NCI-H128 (cell line): ENCODE data around the gene AMFR.

ENCODE experiments used
- DNase-seq: peaks from one replicate; lab custom pipeline; 2025; ENCODE audit not compliant: unreplicated experiment; lab: John Stamatoyannopoulos, UW

The AMFR gene

GRCh38 chr16:56336071-56336688 is 89.2 kb downstream of the AMFR start:
- no peak for DNase-seq

DNA sequence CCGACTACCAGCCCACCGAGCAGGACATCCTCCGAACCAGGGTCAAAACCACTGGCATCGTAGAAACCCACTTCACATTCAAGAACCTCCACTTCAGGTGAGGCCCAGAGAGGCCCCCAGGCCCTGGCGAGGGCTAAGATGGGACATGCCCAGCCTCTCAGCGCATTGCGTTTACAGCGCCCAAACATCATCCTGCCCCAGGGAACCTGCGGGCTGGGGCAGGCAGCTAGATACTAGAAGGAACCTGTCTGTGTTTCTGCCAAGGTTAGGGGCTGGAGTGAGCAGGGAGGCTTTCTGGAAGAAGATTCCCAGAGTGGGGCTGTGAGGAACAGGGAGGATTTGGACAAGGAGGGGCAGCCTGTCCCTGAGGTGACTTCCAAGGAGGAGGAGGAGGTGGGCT is 90.6 kb downstream of the AMFR start:
- DNase-seq, result no peak

GRCh38 chr16:56332464-56333079 is 92.8 kb downstream of the AMFR start:
- DNase-seq, result no peak

DNA sequence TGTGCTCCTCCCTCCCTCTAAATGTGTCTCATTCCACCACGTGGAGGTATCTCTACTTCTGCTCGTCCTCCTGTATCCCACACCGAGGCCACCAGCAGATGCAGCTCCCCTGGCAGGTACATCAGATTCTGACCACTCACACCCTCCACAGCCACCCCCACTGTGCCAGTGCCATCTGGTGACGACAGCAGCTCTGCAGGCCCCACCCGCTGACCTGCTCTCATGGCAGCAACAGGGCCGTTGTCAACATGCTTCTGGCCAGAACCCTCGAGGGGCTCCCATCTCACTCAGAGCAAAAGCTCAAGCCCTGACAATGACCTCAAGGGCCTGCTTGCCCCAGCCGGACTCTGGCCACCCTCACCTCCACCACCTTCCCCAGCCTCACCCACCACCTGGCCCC is 93.4 kb downstream of the AMFR start:
- no peak for DNase-seq

- DNase-seq, result no peak
Measured at GRCh38 chr16:56331399-56331798, 93.9 kb downstream of the AMFR start.

- DNase-seq, result no peak
Measured at GRCh38 chr16:56330476-56330875, 94.9 kb downstream of the AMFR start.

GRCh38 chr16:56329887-56330286 is 95.5 kb downstream of the AMFR start:
- no peak for DNase-seq

DNA sequence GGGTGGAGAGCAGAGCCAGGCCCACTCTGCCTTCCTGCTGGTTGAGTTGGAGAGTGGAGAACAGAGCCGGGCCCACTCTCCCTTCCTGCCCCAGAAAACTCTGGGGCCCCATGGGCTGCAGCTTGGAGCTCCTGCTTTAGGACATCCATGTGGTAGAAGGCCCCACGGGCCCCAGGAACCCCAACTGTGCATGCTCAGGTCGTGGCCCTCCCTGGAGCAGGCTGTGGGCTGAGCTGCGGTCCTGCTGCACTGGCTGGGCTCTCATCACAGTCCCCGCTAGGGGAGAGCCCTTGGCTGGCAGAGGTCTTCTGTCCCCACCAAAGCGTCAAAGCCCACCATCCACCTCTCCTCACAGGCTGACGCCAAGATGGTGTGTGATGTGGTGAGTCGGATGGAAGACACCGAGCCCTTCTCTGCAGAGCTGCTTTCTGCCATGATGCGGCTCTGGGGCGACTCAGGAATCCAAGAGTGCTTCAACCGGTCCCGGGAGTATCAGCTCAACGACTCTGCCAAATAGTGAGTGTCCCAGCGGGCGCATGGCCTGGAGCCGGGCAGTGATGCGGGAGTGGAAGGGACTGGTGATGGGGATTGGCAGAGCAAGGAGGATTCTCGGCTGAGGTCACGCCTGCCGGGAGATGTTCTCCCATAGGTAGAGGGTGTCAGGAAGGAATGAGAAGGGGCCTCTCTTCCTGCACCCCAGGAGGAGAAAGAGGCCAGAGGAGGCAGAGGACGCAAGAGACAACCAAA is 96.9 kb downstream of the AMFR start:
- no peak for DNase-seq

- DNase-seq, result no peak
Measured at GRCh38 chr16:56327929-56328258, 97.5 kb downstream of the AMFR start.

- DNase-seq, result no peak
Measured at GRCh38 chr16:56327071-56327928, 98.0 kb downstream of the AMFR start.

- DNase-seq, result no peak
Measured at GRCh38 chr16:56325956-56326355, 99.4 kb downstream of the AMFR start.

- no peak for DNase-seq
Measured at GRCh38 chr16:56324406-56324805, 100.9 kb downstream of the AMFR start.

DNA sequence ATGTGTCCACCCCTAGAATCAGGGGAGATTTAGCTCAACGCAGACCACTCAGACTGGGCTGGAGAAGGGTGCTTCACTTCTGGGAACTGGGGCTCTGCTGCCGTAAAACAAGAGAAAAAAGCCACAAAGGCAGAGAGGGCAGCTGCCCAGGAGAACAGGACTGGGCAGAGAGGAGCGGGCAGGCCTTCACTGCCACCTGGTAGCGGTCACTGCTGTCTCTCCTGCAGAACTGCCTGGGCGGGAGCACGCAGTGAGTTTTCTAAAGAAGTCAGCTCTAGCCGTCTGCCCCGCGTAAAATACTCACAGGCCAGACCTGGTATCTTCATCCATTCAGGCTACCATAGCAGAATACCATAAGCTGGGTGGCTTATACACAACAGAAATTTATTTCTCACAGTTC is 103.8 kb downstream of the AMFR start:
- no peak for DNase-seq

- no peak for DNase-seq
Measured at GRCh38 chr16:56320811-56321558, 104.4 kb downstream of the AMFR start.

- no peak for DNase-seq
Measured at GRCh38 chr16:56320056-56320455, 105.3 kb downstream of the AMFR start.

- DNase-seq, result no peak
Measured at GRCh38 chr16:56319376-56319775, 106.0 kb downstream of the AMFR start.

DNA sequence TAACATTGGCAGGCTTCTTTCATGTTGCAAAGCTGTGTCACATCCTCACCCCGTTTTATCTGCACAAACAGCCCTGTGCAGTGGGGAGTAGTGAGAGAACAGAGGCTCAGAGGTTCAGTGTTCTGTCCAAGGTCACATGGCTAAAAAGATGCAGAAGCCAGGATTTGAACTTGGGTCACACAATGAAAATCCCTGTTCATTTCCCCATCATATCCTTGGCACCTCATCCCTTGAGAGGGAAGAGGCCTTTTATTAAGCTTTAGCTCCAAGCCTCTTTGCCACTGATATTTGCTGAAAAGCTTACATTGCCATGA is 106.6 kb downstream of the AMFR start:
- DNase-seq, result no peak

GRCh38 chr16:56317998-56318826 is 107.1 kb downstream of the AMFR start:
- peak; percentile 40 for DNase-seq

GRCh38 chr16:56316545-56316944 is 108.8 kb downstream of the AMFR start:
- no peak for DNase-seq

- no peak for DNase-seq
Measured at GRCh38 chr16:56315955-56316354, 109.4 kb downstream of the AMFR start.
